Effector CD4-positive, alpha-beta T cell (primary cell): ENCODE measurements around the gene RGR.
A peak's percentile ranks its signal among the peaks of the same experiment; 100 is the strongest.
"Not testable (repeated sequence)": the region's sequence is repeated elsewhere in the genome, so short reads cannot be mapped to it uniquely, and the experiment has no call there.

Source experiments
- DNase-seq: peaks from one replicate; pipeline ENCODE4 v3.0.0-alpha.2; 2020

RGR gene

DNA sequence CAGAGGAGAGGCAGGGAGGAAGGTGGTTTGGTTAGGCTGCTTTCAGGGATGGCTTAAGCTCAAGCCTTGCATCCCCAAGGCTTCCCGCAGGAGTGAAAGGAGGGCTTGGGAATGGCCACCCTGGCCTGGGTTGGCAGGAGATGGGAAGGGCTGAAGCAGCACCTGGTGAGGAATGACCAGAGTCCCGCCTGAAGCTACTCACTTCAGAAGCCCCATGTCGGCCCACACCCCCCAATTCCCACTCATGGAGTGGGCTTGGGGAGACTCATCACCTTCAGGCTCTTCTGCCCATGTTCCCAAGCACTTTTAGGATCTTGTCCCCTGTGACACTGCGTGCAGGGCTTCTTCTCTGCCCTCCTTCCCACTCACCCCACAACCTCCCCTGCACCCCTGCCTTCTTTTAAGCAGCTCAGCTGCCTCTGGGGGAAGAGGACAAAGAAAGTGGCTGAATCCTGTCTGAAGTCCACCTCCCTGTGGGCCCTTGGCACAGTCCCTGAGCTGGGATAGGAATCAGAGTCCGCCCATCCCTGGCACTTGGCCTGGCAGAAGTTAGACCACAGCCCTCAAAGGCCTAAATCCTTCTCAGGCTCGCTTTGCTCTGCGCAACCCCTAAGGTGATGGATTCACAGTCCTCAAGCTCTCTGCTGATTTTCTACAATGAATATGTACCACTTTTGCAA lies 16.5 kb downstream of the RGR start:
- DNase-seq = no peak

DNA sequence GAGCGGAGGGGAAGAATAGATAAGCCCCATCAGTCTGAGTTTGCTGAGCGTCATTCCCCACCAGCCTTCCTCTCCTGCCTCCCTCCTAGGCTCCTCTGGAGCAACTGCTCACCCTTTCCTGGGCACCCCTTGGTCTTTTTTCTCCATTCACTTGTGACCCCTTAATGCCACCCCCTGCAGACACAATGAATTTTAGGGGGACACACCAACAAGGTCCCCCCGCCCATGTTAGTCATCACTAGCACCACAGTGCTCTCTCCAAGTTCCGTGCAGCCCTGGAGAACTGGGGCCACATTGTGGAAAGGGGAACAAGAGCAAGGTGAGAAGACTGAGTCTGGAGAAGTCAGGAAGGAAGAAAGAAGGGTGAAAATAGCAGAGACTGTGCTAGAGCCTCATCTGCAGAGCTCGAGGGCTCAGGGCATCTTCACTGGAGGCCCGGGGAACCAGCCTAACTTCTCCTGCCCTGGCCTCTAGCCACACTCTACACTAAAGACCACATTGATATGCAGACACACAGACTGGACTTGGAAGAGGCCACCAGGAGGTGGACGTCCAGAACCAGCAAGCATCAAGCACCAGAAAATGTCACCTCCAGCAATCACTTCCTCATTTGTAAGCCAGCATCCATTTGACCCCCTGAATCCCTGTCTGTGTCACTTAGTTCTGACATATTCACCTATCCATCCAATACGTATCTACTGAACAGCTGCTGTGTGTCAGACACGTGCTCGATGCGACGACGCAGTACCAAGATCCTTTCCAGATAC lies 17.5 kb downstream of the RGR start:
- no peak for DNase-seq

DNA sequence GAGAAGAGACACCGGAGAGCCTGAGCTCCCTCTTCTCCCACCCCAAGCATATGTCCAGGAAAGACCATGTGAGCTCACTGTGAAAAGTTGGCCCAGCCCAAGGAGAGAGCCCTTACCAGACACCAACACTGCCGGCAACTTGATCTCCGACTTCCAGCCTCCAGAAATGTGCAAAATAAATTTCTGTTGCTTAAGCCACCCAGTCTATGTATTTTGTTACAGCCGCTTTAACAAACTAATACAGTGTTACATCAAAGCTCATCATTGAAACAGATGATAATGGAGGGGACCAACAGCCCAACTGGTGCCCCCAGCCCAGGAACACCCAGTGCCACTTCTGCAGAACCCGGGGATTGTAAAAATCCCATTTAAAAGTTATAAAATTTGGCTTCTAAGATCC lies 18.9 kb downstream of the RGR start:
- no peak for DNase-seq

DNA sequence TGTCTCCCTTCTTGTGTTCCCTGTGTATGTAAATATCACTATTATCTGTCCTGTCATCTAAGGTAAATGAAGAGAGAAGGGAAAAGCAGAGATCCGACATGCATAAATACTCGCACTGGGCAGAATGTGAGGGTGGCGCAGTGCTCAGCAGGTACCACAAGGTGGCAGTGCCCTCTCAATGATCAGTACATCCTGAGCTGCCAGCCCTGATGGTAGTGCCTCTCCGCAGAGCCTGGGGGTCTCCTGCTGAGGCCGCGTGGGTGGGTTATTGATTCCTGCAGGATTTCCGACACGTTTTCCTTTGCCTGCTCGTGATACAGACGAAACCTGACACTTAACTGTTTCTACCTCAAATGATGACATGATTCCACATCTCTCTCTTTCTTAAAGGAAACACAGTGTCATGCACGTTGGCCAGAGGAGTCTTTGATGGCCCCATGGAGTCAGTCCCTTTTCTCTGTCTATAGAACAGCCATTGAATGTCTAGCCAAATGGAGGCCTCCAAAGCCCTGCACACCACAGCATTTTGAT lies 19.8 kb downstream of the RGR start:
- peak; percentile 53 for DNase-seq

DNA sequence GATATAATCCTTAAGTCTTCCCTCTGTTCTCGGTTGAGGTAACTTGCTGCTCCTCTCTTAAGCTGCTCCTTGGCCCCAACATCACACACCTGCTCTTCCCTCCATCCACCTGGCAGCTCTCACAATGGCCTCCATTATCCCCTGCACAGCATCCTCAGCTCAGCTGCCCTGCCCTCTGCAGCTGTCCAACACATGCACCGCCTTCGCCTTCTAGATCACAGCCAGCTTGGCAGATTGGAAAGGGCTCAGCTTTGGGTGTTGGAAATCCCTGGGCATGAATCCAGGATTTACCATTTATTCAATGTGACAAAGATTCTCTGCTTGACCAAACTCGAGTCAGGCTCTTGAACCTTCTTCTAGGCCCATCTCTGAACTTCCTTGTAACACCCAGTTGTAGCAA lies 20.6 kb downstream of the RGR start:
- DNase-seq = no peak

DNA sequence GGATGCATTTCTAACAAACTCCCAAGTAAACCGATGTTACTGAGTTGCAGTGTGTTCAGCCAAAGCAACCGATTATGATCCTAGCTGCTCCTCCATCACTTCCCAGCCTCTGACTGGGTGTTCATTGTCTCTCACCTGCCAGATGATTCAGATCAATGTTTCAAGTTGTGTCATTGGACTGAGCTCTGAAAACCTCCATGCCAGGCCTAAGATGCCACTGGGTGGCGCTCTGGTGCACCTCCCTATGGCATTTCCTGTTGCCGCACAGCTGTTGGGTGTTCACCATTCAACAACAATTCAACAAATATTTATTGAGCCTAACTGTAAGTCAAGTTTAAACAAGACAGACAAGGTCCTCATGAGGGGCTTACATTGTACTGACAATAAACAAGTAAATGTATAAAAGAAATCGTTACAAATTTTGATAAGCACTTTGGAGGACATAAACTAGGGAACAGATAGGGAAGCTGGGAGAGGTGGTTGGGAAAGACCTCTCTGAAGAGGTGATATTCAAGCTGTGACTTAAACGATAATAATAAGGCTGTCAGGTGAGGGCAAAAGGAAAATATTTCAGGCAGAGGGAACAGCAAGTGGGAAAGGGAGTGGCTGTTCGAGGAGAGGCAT lies 22.8 kb downstream of the RGR start:
- DNase-seq = peak; percentile 12

DNA sequence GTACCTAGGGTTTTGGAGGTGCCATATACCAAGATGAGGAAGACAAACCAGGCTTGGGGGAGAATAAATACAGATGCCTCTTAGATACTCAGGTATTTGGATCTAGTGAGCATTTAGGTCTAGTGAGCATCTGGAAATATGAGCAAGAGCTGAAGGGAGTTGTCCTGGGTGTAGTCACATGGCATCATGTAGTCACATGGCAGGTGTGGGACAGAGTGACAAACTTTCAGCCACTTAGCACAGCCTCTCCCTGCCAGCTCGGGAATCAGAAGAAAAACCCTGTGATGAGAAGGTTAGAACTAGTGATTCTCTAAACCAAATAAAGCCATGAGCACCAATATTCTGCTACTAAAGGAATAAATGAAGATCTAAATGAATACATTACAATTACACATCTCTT lies 24.3 kb downstream of the RGR start:
- no peak for DNase-seq

DNA sequence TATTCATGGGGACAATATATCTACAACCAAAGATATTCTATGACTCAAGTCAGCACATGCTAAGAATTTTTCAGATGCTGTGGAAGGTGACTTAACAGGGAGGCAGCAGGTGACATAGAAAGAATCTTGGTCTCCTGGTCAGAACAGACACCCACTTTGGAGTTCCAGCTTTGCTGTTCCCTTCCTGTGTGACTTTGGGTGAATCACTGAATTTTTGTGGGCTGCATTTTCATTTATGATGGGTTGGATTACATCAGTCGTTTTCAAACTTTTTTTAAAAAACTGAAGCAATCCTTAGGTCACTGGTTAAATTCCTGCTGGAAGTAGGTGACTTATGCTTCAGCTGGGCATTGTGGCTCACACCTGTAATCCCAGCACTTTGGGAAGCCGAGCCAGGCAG lies 24.9 kb downstream of the RGR start:
- DNase-seq = no peak

DNA sequence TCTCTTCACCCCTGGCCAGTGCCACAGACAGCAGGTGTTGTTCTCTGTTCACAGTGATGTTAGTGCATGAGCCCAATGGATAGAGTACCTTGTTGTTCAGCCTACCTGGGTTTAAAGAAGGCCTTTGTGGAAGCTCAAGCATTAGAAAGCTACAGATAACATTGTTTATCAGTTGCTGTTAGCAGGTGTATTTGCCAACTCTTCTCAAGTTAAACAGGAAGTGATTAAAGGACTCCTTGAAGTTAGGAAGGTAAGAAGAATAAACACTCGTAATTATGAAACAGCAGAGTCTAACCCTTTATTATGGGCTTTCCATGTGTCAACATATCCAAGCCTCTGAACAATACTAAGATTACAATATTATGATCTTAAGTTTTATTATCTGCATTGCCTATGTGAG lies 25.9 kb downstream of the RGR start:
- no peak for DNase-seq

DNA sequence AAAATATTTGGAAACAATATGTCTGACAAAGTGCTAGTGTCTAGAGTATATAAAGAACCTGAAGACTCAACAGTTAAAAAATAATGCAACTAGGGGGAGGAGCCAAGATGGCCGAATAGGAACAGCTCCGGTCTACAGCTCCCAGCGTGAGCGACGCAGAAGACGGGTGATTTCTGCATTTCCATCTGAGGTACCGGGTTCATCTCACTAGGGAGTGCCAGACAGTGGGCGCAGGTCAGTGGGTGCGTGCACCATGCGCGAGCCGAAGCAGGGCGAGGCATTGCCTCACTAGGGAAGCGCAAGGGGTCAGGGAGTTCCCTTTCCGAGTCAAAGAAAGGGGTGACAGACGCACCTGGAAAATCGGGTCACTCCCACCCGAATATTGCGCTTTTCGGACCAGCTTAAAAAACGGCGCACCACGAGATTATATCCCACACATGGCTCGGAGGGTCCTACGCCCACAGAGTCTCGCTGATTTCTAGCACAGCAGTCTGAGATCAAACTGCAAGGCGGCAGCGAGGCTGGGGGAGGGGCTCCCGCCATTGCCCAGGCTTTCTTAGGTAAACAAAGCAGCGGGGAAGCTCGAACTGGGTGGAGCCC lies 35.1 kb downstream of the RGR start:
- not testable (repeated sequence) for DNase-seq

DNA sequence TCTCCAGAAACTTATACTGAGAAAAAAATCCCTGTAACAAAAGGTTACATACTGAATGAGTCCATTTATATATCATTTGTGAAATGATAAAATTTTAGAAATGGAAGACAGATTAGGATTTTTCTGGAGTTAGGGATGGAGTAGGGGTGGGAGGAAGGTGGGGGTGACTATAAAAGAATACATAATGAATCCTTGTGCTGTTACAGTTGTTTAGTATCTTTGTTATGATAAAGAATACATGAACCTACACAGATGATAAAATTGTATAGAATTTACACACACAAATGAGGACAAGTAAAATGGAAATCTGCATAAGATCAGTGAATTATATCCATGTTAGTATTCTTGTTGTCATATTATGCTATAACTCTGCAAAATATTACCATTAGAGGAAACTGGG lies 41.8 kb downstream of the RGR start:
- DNase-seq = no peak

DNA sequence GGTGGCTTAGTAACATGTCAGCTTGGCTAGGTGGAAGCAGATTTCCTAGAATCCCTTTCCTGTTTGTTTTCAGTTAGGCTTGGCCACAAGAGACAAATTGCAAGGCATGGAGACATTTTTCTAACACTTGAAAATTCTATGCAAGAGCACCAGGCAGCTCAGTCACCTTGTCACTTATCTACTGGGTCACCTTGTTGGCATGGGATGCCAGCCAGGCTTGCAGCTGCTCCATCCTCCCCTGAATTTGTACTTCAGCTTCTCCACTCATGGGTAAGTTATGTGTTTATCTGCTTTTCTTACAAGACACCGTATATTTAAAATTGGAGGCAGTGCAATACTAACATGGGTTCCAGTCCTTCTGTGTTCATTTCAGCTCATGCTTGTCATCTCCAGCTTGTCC lies 43.3 kb downstream of the RGR start:
- no peak for DNase-seq

DNA sequence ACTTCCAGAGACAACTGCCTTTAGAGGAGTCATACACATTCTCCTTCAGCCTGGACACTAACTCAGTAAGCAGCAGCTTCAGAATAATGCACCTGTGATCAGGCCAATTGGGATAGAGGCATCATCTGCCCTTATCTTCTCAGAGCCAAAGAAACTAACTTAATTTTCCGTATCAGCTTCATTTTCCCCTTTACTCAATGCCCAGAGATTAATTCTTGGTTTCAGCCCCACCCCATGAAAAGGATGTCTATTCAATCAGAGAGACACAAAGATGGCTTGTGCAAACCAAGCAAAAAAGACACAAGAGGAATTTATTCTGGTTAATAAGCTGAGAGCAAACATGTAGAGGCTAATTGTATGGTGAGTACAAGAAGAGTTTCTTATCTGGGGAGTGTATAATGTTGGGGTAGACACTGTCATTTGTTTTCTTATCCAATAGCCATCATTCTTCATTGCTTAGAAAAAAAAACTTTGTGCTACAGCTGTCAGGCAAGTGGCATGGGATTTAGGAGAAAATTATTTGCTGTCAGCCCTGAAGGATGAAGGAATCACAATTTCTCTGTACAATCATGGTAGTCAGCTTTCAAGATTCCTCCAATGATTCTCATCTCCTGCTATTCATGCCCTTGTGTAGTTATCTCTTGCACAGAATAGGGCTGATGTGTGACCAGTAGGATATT lies 44.8 kb downstream of the RGR start:
- DNase-seq = no peak

DNA sequence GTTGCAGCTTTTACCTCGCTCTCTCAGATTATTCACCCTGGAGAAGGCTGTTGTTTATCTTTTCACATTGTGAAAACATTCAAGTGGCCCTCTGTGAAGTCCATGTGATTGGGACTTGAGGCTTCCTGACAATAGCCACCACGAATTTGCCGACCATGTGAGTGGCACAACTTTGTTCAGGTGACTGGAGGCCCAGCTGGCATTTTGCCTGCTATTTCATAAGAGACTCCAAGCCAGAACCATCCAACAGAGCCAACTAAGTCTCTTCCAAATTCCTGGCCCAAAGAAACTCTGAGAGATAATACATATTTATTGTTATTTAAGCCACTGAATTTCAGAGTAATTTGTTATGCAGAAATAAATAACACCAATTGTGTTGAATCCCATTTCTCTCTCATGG lies 45.4 kb downstream of the RGR start:
- DNase-seq = no peak

DNA sequence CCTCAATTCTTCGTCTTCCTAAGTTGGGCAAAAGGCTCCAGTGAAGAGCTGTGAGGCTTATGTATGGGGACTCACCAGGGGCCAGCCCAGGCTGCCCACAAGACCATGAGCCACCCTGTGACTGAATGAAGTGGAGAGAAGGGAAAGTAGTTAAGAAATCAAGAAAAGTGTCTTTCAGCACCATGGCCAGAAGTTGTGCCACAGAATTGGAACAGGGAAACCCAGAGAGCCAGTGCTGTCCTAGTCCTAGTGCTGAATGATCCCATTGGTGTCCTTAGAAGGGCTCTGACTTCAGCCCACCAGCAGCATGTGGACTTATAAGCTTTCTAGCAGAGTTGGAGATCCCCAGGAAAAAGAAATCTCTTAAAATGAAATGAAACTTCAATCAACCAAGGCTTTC lies 46.5 kb downstream of the RGR start:
- DNase-seq = no peak

DNA sequence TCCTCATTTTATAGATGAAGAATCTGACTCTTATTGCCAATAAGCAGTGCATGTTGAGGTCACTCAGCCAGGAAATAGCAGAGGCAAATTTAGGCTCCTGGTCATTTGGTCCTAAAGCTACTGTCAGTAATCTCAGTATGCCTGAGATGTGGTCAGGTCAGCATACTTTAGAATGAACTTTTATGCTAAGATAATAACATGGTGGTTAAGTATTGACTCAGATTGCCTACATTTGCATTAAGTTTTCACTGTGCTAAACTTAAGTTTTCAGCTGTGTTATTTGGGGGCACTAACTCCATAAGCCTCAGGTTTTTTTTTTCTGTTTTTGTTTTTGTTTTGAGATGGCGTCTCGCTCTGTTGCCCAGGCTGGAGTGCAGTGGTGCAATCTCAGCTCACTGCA lies 47.6 kb downstream of the RGR start:
- no peak for DNase-seq

DNA sequence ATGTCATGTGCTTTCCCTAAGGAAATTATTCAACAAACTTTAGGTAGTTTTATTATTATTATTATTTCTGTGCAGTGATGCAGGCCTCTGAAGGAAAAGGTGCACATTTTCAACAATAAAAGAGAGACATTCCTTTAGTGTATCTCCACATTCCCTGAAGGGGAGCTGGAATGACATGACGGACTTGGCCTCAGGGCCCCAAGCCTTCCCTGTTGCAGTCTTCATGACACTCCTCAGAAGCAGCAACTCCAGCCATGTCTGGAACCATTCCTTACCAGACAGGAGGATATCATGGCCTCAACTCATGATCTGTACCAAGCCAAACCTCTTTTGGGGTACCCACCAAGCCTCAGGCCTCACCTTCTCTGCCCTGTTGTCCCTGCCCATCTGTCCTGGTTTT lies 48.3 kb downstream of the RGR start:
- DNase-seq = no peak

DNA sequence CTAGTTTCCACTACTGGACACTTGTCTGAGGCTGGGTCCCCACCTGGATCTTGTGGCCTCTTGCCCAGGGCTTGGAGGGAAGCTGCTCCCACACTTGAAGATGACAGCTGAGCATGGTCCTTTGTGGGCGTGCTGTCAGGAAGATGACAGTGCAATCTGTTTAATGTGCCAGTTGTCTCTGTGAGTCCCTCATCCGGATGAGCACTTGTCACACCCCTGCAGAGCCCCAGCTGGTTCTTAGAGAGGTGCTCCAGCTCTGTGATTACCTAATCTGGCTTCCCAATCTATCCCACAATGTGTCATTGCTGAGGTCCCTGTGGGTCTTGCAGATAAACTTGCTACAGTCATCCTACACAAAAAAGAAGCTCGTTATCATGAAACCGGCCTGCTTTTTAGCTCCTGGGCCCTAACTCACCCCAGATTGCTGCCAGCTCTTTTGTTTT lies 48.7 kb downstream of the RGR start:
- no peak for DNase-seq

DNA sequence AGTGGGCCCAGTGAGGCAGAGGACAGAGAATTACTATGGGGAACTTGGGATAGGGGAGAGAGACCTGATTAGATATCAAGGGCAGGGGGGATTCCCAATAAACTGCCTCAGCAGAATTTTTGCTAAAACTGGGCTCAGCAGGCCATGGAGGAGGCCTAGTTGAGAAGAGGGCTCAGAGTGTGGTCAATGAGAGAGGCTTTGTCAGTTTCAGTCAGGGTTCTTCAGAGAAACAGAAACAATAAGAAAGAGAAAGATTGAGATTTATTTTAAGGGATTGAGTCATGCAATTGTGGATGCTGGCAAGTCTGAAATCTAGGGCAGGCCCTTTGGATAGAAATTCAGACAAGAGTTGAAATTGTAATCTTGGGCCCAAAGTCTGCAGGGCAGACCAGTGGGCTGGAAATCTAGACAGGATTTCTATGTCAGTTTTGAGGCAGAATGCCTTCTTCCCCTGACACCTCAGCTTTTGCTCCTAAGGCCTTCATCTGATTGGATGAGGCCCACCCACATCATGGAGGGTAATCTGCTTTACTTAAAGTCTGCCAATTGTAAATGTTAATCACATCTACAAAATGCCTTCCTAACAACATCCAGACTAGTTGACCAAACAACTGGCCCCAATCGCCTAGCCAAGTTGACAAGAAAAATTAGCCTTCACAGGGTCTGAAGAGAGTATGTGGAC lies 50.1 kb downstream of the RGR start:
- DNase-seq = no peak

DNA sequence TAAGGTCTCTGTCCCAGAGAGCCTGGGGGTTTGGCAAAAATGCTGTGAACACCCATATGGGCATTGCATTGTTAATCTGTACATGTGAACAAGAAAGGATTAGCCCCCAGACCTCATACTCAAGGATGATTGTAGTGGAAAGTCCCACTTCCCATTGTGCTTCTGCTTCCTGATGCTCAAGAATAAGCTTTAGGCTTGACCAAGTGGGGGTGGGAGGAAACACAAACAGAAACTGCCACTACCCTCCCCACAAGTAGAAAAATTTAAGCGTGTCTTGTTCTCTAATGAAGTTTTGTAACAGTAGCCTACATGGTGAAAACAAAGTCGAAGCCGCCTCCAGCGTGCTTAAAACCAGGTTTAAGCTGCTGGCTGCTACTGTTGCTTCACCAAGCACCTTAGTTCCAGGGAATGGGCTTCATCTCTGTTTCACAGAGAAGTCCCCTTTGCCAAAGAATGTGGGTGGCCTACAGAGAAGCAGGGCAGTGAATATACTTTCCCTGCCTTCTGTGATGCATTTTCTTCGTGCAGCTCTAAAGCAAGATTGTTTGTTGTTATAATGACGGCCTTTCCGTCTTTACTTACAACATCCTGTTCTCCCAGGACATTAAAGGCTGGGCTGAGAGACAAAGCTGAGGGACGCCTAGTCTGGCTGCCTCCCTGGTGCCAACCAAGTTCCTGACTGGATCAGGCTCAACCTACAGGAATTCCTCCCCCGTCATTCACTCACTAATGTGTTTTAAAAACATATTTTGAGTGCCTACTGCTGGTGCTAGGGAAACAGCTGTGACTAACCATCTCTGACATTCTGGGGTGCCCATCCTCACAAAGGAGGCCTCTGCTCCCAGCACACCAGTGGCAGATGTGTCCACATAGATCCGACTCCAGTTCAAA lies 51.5 kb downstream of the RGR start:
- DNase-seq = no peak

DNA sequence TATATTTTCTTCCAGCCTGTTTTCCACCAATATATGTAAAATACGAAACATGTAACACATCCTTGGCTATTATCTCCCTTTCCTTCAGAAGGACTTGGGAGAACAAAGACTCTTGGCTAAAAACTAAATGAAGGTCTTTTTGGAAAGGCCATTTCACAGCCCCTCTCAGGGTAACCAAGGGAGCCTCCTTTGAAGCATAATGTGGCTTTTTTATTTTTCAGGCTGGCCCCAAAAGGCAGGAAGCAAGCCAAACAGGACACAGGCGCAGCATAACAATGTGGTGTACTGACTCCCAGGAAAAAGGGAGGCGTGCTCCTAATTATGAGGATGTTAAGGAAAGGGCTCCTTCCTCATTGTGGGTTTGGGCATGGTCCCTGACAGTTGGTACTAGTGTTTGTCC lies 53.2 kb downstream of the RGR start:
- DNase-seq = no peak
